ENCODE results near the gene HIP1. TPM values are rescaled to one million over a fixed set of nuclear protein-coding genes. Genes with fewer than 3 reads are reported as not detected.
"Not testable (repeated sequence)": the region's sequence is repeated elsewhere in the genome, so short reads cannot be mapped to it uniquely, and the experiment has no call there.

Gene HIP1
- total RNA-seq (2012; rRNA removed) (10.0 and 11.1 TPM in 2 replicates), polyA plus RNA-seq (2012; rRNA removed) (6.5 and 6.8 TPM in 2 replicates), Bru-seq, nascent RNA (percentile 69 among the genes with signal in this experiment), BruChase-seq, experiment 1, labeled RNA remaining after a 6-hour chase (percentile 87 among the genes with signal in this experiment), BruChase-seq, experiment 2, labeled RNA remaining after a 2-hour chase (percentile 74 among the genes with signal in this experiment)
- polyA plus RNA-seq (2012; cell fraction: cytosol; rRNA removed): 3.5 and 5.6 TPM in 2 replicates
- 4.8 and 6.8 TPM in 2 replicates for polyA plus RNA-seq (2012; cell fraction: nucleus; rRNA removed; ENCODE audit: low replicate concordance)
- long read RNA-seq, full-length matches to known transcripts: 3 of 20 reads
- long read RNA-seq, partial matches to known transcripts: 2 of 20 reads
- long read RNA-seq, other reads (novel, unspliced or antisense): 15 of 20 reads

DNA sequence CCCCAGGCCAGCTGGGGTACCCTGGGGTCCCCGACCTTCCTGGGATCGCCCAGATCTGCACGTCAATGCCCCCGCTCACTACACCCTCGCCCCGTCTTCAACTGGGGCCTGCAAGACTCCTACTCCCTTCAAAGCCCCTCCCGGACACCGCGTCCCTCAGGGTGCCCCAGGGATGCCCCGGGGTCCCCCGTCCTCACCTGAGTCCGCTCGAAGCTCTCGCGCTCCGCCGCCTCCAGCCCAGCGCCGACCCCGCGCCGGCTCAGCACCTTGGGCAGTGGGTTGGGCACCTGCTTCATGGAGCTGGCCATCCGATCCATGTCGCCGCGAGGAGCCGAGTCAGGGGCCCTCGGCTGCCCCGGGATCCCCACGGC lies at the start of gene HIP1:
TSS of gene HIP1 (minus strand) at position 338 of the 371 bp plus-strand sequence. CDS start at position 317, 21 bp downstream.
- ATAC-seq (ENCODE audit: low read depth) (no peak; the same call in 1 of the 2 replicates), DNase-seq (no peak)
- H2BK15ac ChIP-seq (ENCODE audit: low read depth, low read length): peak within 1 kb of the TSS; percentile 27; the same call in 1 of the 3 replicates
- H3K4me2 ChIP-seq (ENCODE audit: low read depth, low read length): peak within 1 kb of the TSS; percentile 76
- POLR2A ChIA-PET (ENCODE audit: unreplicated experiment): no interaction called here
- no peaks in the 10 kb centered on the region for H4K20me1 ChIP-seq (ENCODE audit: insufficient read depth, low read length)
- no peak within 1 kb of the TSS for H2BK20ac ChIP-seq (ENCODE audit: low read depth, low read length)
- H2AK9ac ChIP-seq (replicated peaks; ENCODE audit: low read depth, low read length, poor library complexity): peak within 1 kb of the TSS; percentile 71
- peaks cover 8 to 33% of the 10 kb centered on the region in 2 experiments for H3K79me1 ChIP-seq (ENCODE audit: low read depth in 1 of 2, low read length in 2 of 2)
- CTCF ChIA-PET: no interaction called here
- peak within 1 kb of the TSS; percentile 66 for H2BK5ac ChIP-seq (ENCODE audit: low read depth, low read length, poor library complexity, severe bottlenecking)
- H3K14ac ChIP-seq (replicated peaks; ENCODE audit: low read depth, low read length): peak within 1 kb of the TSS; percentile 69
- no TSS peak for BruUV-seq (replicated peaks)
- H3K9me1 ChIP-seq (ENCODE audit: insufficient read depth, low read length): peaks cover 9% of the 10 kb centered on the region
- H3K9ac ChIP-seq (ENCODE audit: low read depth, low read length): peak within 1 kb of the TSS; percentile 75
- 0% methylated on average over 22 of the region's 30 CpGs; no CpG with 5 or more reads in 1 of the 2 experiments for WGBS, 2 experiments (ENCODE audit: extremely low coverage in 2 of 2, insufficient read length in 1 of 2)
- H2BK120ac ChIP-seq (ENCODE audit: low read depth, low read length): peak within 1 kb of the TSS; percentile 54
- peak within 1 kb of the TSS; percentile 43 for H2AK5ac ChIP-seq (ENCODE audit: low read depth, low read length)
- H3K27ac ChIP-seq (ENCODE audit: insufficient read depth, low read length): peak within 1 kb of the TSS; percentile 66
- in situ Hi-C loops (cut with MboI; ENCODE audit: low sequenced_read_pairs): no loop called here
- peak within 1 kb of the TSS; percentile 86 for H3K4me3 ChIP-seq (ENCODE audit: insufficient read depth, low read depth, low read length)
- no peak within 1 kb of the TSS for H3K18ac ChIP-seq (ENCODE audit: low read depth, low read length)
- intact Hi-C loops (cut with micrococcal nuclease): loop anchor here (2.0 kb wide), 1 partner anchor 210 kb away; no protein-coding TSS in a partner anchor
- H3K9me3 ChIP-seq (ENCODE audit: control insufficient read depth, insufficient read depth, low read length): no peaks in the 10 kb centered on the region
- H4K91ac ChIP-seq (ENCODE audit: insufficient read depth, low read depth, low read length): peak within 1 kb of the TSS; percentile 45
- peak within 1 kb of the TSS; percentile 58 for H3K23ac ChIP-seq (ENCODE audit: low read depth, low read length)
- peak within 1 kb of the TSS; percentile 27 for H3K56ac ChIP-seq (ENCODE audit: extremely low read depth, insufficient read depth, low read length)
- TF ChIP-seq FOS (IDR thresholded peaks at IDR 0.05; ENCODE audit: low read depth, low read length) (no peak), MXI1 (IDR thresholded peaks at IDR 0.05; ENCODE audit: borderline replicate concordance, low read depth, low read length) (no peak)
- H4K5ac ChIP-seq (ENCODE audit: low read depth, low read length): no peak within 1 kb of the TSS
- no peaks in the 10 kb centered on the region for H3K36me3 ChIP-seq (ENCODE audit: control insufficient read depth, insufficient read depth, low read length)
- H3K4ac ChIP-seq (ENCODE audit: low read depth, low read length): peak within 1 kb of the TSS; percentile 70
- peaks cover 2% of the 10 kb centered on the region; the same call in 1 of the 2 replicates for H3K27me3 ChIP-seq (ENCODE audit: control insufficient read depth, insufficient read depth, low read length)
- dilution Hi-C loops (cut with HindIII; ENCODE audit: low sequenced_read_pairs, unreplicated experiment): no loop called here
- peak within 1 kb of the TSS; percentile 98 for H2AFZ ChIP-seq (replicated peaks; ENCODE audit: low read length, poor library complexity)
- peaks cover 13% of the 10 kb centered on the region for H3K4me1 ChIP-seq (ENCODE audit: control insufficient read depth, insufficient read depth, low read length)
- H4K8ac ChIP-seq (ENCODE audit: low read depth in 2 of 2, low read length in 2 of 2): peak within 1 kb of the TSS in 1 of 2 experiments; percentile 58; a peak in 1 of 4 replicates

DNA sequence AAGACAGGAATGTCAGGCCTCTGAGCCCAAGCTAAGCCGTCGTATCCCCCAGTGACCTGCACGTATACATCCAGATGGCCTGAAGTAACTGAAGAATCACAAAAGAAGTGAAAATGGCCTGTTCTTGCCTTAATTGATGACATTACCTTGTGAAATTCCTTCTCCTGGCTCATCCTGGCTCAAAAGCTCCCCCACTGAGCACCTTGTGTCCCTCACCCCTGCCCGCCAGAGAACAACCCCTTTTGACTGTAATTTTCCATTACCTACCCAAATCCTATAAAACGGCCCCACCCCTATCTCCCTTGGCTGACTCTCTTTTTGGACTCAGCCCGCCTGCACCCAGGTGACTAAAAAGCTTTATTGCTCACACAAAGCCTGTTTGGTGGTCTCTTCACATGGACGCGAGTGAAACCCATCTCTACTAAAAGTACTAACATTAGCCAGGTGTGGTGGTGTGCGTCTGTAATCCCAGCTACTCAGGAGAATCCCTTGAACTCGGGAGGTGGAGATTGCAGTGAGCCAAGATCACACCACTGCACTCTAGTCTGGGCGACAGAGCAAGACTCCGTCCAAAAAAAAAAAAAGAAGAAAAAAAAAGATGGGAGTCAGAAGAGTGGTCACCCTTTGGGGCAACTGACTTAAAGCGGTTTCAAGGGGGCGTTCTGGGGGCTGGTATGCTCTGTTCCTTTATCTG lies 49.6 kb upstream of the HIP1 start:
- H2AK5ac ChIP-seq (ENCODE audit: low read depth, low read length); H2AK9ac ChIP-seq (replicated peaks; ENCODE audit: low read depth, low read length, poor library complexity); H3K9me3 ChIP-seq (ENCODE audit: control insufficient read depth, insufficient read depth, low read length); H3K9ac ChIP-seq (ENCODE audit: low read depth, low read length); H2BK15ac ChIP-seq (ENCODE audit: low read depth, low read length); H3K27ac ChIP-seq (ENCODE audit: insufficient read depth, low read length); H4K8ac ChIP-seq (ENCODE audit: low read depth in 2 of 2, low read length in 2 of 2); H4K5ac ChIP-seq (ENCODE audit: low read depth, low read length); DNase-seq; H4K20me1 ChIP-seq (ENCODE audit: insufficient read depth, low read length); H3K18ac ChIP-seq (ENCODE audit: low read depth, low read length); H2AFZ ChIP-seq (replicated peaks; ENCODE audit: low read length, poor library complexity); ATAC-seq (ENCODE audit: low read depth); H3K4me2 ChIP-seq (ENCODE audit: low read depth, low read length); H2BK5ac ChIP-seq (ENCODE audit: low read depth, low read length, poor library complexity, severe bottlenecking); H3K79me1 ChIP-seq (ENCODE audit: low read depth in 1 of 2, low read length in 2 of 2); H3K56ac ChIP-seq (ENCODE audit: extremely low read depth, insufficient read depth, low read length); H3K4ac ChIP-seq (ENCODE audit: low read depth, low read length); H3K14ac ChIP-seq (replicated peaks; ENCODE audit: low read depth, low read length); H2BK120ac ChIP-seq (ENCODE audit: low read depth, low read length); dilution Hi-C loops (cut with HindIII; ENCODE audit: low sequenced_read_pairs, unreplicated experiment); intact Hi-C loops (cut with micrococcal nuclease); POLR2A ChIA-PET (ENCODE audit: unreplicated experiment); in situ Hi-C loops (cut with MboI; ENCODE audit: low sequenced_read_pairs); H3K4me1 ChIP-seq (ENCODE audit: control insufficient read depth, insufficient read depth, low read length); H3K36me3 ChIP-seq (ENCODE audit: control insufficient read depth, insufficient read depth, low read length); CTCF ChIA-PET; H2BK20ac ChIP-seq (ENCODE audit: low read depth, low read length); H4K91ac ChIP-seq (ENCODE audit: insufficient read depth, low read depth, low read length); H3K9me1 ChIP-seq (ENCODE audit: insufficient read depth, low read length); H3K4me3 ChIP-seq (ENCODE audit: insufficient read depth, low read depth, low read length); H3K23ac ChIP-seq (ENCODE audit: low read depth, low read length); BruUV-seq (replicated peaks): not testable (repeated sequence)
- WGBS, 2 experiments (ENCODE audit: extremely low coverage in 2 of 2, insufficient read length in 1 of 2): 74% methylated on average over 4 of the region's 14 CpGs; no CpG with 5 or more reads in 1 of the 2 experiments
- peaks cover 12% of the 10 kb centered on the region for H3K27me3 ChIP-seq (ENCODE audit: control insufficient read depth, insufficient read depth, low read length)
